Stomach (tissue), 4 donors: Measurements from ENCODE around the gene FAM168B.

ENCODE experiments used
- CTCF ChIP-seq, 7 experiments: fragments of 450-650 bp in 4 of 7; fragments of 200-600 bp in 3 of 7; sonication (generic) in 3 of 7; IDR thresholded peaks; one replicate each; pipeline ENCODE4 v1.5.1; 2016 to 2019; ENCODE audit warnings: antibody characterized with exemption in 7 of 7, control low read depth in 2 of 7, mild to moderate bottlenecking in 1 of 7
- POLR2A ChIP-seq, 4 donors: fragments of 450-650 bp; IDR thresholded peaks; one replicate each; pipeline ENCODE4 v1.6.1; 2016; ENCODE audit warnings: antibody characterized with exemption in 4 of 4, control low read depth in 2 of 4, mild to moderate bottlenecking in 1 of 4, moderate library complexity in 1 of 4
- POLR2AphosphoS5 ChIP-seq, 3 donors: sonication (generic); formaldehyde crosslinking; IDR thresholded peaks; one replicate each; pipeline ENCODE4 v1.6.1; 2016; ENCODE audit warnings: antibody characterized with exemption in 3 of 3

DNA sequence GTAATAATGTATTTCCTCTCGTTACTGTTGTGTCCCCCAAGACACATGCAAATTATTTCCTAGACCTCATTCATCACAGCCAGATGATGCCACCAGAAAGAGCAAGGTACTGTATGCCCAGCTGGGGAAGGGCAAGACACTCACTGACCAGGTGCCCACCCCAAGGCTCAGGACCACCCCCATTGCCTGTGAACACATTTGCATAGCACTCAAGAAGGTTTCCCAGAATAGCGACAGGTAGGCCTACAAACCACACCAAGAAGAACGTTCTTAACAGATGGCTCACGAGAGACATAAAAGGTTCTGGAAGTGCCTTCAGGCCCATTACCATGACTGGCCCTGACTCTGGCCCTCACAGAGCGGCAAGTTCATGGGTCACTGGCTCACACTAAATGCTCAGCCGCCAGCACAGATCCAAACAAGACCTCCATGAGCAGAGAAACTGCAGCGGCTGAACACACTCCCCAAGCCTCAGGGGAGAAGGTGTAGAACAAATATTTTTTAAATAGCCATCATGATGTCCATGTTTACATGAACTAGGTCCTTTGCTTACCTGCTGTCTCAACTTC, 44.0 kb downstream of the FAM168B start:
- no peak for TF ChIP-seq POLR2A (IDR thresholded peaks at IDR 0.05)
- TF ChIP-seq CTCF (IDR thresholded peaks at IDR 0.05): no peak
- no peak for TF ChIP-seq POLR2AphosphoS5 (IDR thresholded peaks at IDR 0.05)
